Pancreas (tissue), 10 donors: Measurements from ENCODE around the gene GPC6. TPM values are rescaled to one million over a fixed set of nuclear protein-coding genes. Genes with fewer than 3 reads are reported as not detected.

Experiments used
- ATAC-seq, 4 donors: fragments of 200-7000 bp; cut with Tn5 transposase; one replicate each; pipeline versions ENCODE4 v1.8.0 to v1.9.1; 2020; ENCODE audit warnings: mild to moderate bottlenecking in 4 of 4, moderate library complexity in 4 of 4
- DNase-seq, 6 donors: peaks; one replicate each; pipeline ENCODE4 v3.0.0-alpha.2; 2020
- FAIRE-seq: peaks from 2 replicates; lab custom pipeline; 2012; peaks lifted over from hg19 to GRCh38; lab: Jason Lieb, UNC
- H3K27ac ChIP-seq, 4 donors: fragments of 200-600 bp; sonication (generic); 1 replicate in 3 of 4; 2 replicates in 1 of 4; pipeline versions ENCODE4 v1.5.0 to v1.8.0; 2020
- H3K27me3 ChIP-seq, 4 donors: fragments of 200-600 bp; one replicate each; pipeline ENCODE4 v1.8.0; 2021
- H3K36me3 ChIP-seq, 3 donors: fragments of 200-600 bp; sonication (generic) in 1 of 3; one replicate each; pipeline versions ENCODE4 v1.5.0 to v1.8.0; 2020 to 2021
- H3K4me1 ChIP-seq, 3 donors: fragments of 200-600 bp; one replicate each; pipeline ENCODE4 v1.8.0; 2021
- H3K4me3 ChIP-seq, 4 donors: fragments of 200-600 bp; sonication (generic) in 2 of 4; one replicate each; pipeline versions ENCODE4 v1.5.0 to v1.8.0; 2020 to 2021
- H3K9me3 ChIP-seq, 4 donors: fragments of 200-600 bp; one replicate each; pipeline ENCODE4 v1.8.0; 2021
- CTCF ChIP-seq, 4 donors: fragments of 200-600 bp; sonication (generic) in 3 of 4; IDR thresholded peaks; one replicate each; pipeline versions ENCODE4 v1.5.0 to v1.8.0; 2021; ENCODE audit warnings: antibody characterized with exemption in 4 of 4
- WGBS, 2 donors: extraction: QIAGEN DNeasy Blood & Tissue Kit; methylation state at CpG; one replicate each; pipeline ENCODE4 v1.1.7; 2013; 5-methylcytosine and 5-hydroxymethylcytosine counted together
- intact Hi-C, 3 donors: fragments of 100-400 bp; cut with DNase I; formaldehyde crosslinking; loops; one replicate each; pipeline versions ENCODE4 v1.11.1 to v1.14.2; 2022
- polyA plus RNA-seq, 2 donors: library from polyadenylated mRNA; stranded (reverse); fragments of 200-250 nt; gene quantifications; one replicate each; pipeline ENCODE4 v1.2.3, GENCODE V29; 2013
- total RNA-seq, 6 donors: library from RNA; stranded (reverse); fragmentation: NEBNext Ultra II Directional in 4 of 6; extraction: Animal tissue kit (Norgen Biotek cat#: 25700) in 4 of 6; gene quantifications; one replicate each; pipeline versions ENCODE4 v1.2.1 to v1.2.4, GENCODE V29; 2021 to 2023
- donor health status: healthy with polysubstance abuse.
- donor health status: DM: no; HTN: no; CAD: no; lungs with moderate emphysema.
- donor health status: DM: no; HTN: no; CAD: no.
- donor health status: control.
- donor health status: control.
- donor health status: Bipolar disorder and iron deficiency.
- donor health status: DM: yes; HTN: yes; CAD: no.
- donor health status: DM: no; HTN: no; CAD: no.
- donor health status: DM: no; HTN: no; CAD: no.
- donor health status: DM: yes; HTN: yes; CAD: no.

The GPC6 gene
- total and polyA plus RNA-seq, 8 donors: 0.23 to 3.3 (median 1.2) TPM

GRCh38 chr13:93325303-93326233 is 99.0 kb downstream of the GPC6 start:
- intact Hi-C loops: no loop called here
- DNase-seq: no peak
- ATAC-seq: no peak

GRCh38 chr13:93326234-93326811 is 99.7 kb downstream of the GPC6 start:
- no peak for TF ChIP-seq CTCF (IDR thresholded peaks at IDR 0.05)
- no peaks in the 10 kb centered on the region for H3K27me3 ChIP-seq
- H3K9me3 ChIP-seq: no peaks in the 10 kb centered on the region
- ATAC-seq: no peak
- H3K27ac ChIP-seq: no peak overlapping the region
- intact Hi-C loops: no loop called here
- WGBS, 2 donors: 62 to 66% methylated on average over 5 of the region's 5 CpGs
- H3K4me1 ChIP-seq: no peaks in the 10 kb centered on the region
- no peak for FAIRE-seq
- no peaks in the 10 kb centered on the region for H3K36me3 ChIP-seq
- H3K4me3 ChIP-seq: no peak overlapping the region
- no peak for DNase-seq

More at GRCh38 chr13:93325303-93326233, 99.0 kb downstream of the GPC6 start:
- Histone ChIP-seq H3K36me3 (no peaks in the 10 kb centered on the region), H3K27me3 (no peaks in the 10 kb centered on the region), H3K27ac (no peak overlapping the region), H3K4me3 (no peak overlapping the region), H3K9me3 (no peaks in the 10 kb centered on the region), H3K4me1 (no peaks in the 10 kb centered on the region)
- 68 to 73% methylated on average over 1 of the region's 1 CpG for WGBS, 2 donors
- TF ChIP-seq CTCF (IDR thresholded peaks at IDR 0.05): no peak
- no peak for FAIRE-seq

DNA sequence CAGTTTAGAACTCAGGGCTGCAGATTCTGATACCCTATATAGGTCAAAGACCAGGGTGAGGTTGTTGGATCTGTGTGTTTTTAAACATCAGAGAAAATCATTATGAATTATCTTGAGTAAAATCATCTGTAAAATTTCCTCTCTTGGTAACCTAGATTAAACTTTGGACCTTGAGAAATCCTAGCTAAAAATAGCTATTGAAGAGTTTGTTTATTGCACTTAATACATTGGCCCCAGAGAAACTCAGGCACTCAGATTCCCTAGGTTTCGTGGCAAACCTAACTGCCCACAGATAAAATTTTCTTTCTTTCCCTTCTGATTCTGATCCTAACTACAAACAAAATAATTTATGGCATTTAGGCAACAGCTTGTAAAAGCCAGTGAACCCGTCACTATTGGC is 102.3 kb downstream of the GPC6 start:
- no peak for TF ChIP-seq CTCF (IDR thresholded peaks at IDR 0.05)
- 18 to 32% methylated on average over 2 of the region's 2 CpGs for WGBS, 2 donors
- no peaks in the 10 kb centered on the region for H3K36me3 ChIP-seq
- no peak for DNase-seq
- H3K4me3 ChIP-seq: no peak overlapping the region
- no peak overlapping the region for H3K27ac ChIP-seq
- H3K4me1 ChIP-seq: no peaks in the 10 kb centered on the region
- H3K9me3 ChIP-seq: no peaks in the 10 kb centered on the region
- H3K27me3 ChIP-seq: no peaks in the 10 kb centered on the region
- ATAC-seq: no peak
- intact Hi-C loops: no loop called here
- no peak for FAIRE-seq

DNA sequence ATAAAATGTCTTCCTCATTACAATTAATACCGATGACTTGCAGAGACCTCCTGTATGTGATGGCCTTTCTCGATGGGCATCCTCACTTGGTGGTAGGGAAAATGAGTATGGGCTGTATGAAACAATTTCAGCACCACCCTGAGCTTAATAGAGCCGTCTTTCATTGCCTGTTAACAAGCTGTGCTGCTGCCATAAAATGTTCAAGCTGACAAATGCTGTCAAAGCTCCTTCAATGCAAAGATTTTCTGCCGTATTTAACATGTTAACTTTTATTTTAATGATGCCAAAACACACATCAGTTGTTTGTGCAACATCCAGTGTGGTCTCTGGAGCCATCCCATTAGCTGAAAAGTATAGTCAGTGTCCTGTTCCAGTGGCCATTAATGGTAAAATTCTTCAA is 110.1 kb downstream of the GPC6 start:
- Histone ChIP-seq H3K4me1 (no peaks in the 10 kb centered on the region), H3K9me3 (no peaks in the 10 kb centered on the region), H3K4me3 (no peak overlapping the region), H3K27me3 (no peaks in the 10 kb centered on the region), H3K36me3 (no peaks in the 10 kb centered on the region), H3K27ac (no peak overlapping the region)
- DNase-seq (no peak), FAIRE-seq (no peak), ATAC-seq (no peak)
- no peak for TF ChIP-seq CTCF (IDR thresholded peaks at IDR 0.05)
- 66 to 76% methylated on average over 4 of the region's 4 CpGs for WGBS, 2 donors
- intact Hi-C loops: no loop called here

DNA sequence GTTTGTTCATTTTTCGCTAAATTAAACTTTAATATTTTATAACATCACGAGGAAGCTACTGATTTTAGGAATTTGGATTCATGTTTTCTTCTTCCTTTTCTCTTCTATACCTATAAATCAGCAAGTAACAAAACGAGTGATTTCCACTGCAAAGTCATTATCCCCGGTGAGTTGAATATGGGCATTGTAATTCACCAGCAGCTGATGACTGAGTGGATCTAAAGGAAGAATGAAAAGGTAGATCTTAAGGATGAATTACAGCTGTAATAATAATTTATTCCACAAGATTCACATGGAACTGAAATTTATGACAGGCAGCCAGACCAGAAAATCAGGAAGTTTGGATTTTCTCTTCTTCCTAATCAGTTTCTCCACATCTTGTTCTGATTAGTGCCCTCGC is 111.4 kb downstream of the GPC6 start:
- no peak for FAIRE-seq
- no peak for ATAC-seq
- WGBS, 2 donors: 70 to 76% methylated on average over 5 of the region's 5 CpGs

More for the DNA sequence above, 111.4 kb downstream of the GPC6 start:
- intact Hi-C loops: no loop called here
- no peak for TF ChIP-seq CTCF (IDR thresholded peaks at IDR 0.05)
- H3K36me3 ChIP-seq: no peaks in the 10 kb centered on the region
- H3K27ac ChIP-seq: no peak overlapping the region
- no peaks in the 10 kb centered on the region for H3K27me3 ChIP-seq
- DNase-seq: no peak
- H3K4me3 ChIP-seq: no peak overlapping the region
- H3K9me3 ChIP-seq: no peaks in the 10 kb centered on the region
- H3K4me1 ChIP-seq: no peaks in the 10 kb centered on the region
